Measurements from ENCODE around the gene RMDN3. TPM values are rescaled to one million over a fixed set of nuclear protein-coding genes. Genes with fewer than 3 reads are reported as not detected.

RMDN3 gene
- polyA plus RNA-seq, 1 donor = 79.8 TPM

- H3K4me1 ChIP-seq (ENCODE audit: control insufficient read depth, insufficient read depth, low read length) = peaks cover 4% of the 10 kb centered on the region
- H3K27ac ChIP-seq (ENCODE audit: low read length) = no peak overlapping the region
- no peak overlapping the region for H3K4me3 ChIP-seq (ENCODE audit: low read length)
- no peaks in the 10 kb centered on the region for H3K9me3 ChIP-seq (ENCODE audit: control insufficient read depth, low read depth, low read length)
- WGBS (ENCODE audit: insufficient coverage, low lambda C conversion rate) = 100% methylated on average over 1 of the region's 7 CpGs
- no peak for DNase-seq
- no peaks in the 10 kb centered on the region for H3K27me3 ChIP-seq (ENCODE audit: control insufficient read depth, insufficient read depth, low read length)
- peaks cover 6% of the 10 kb centered on the region for H3K36me3 ChIP-seq (ENCODE audit: control insufficient read depth, insufficient read depth, low read length)
These were observed 57.1 kb downstream of the RMDN3 start for GRCh38 chr15:40697916-40698315.

- Histone ChIP-seq H3K27me3 (ENCODE audit: control insufficient read depth, insufficient read depth, low read length) (no peaks in the 10 kb centered on the region), H3K4me3 (ENCODE audit: low read length) (peak overlapping the region; percentile 87), H3K4me1 (ENCODE audit: control insufficient read depth, insufficient read depth, low read length) (peaks cover 4% of the 10 kb centered on the region), H3K9me3 (ENCODE audit: control insufficient read depth, low read depth, low read length) (no peaks in the 10 kb centered on the region), H3K27ac (ENCODE audit: low read length) (no peak overlapping the region), H3K36me3 (ENCODE audit: control insufficient read depth, insufficient read depth, low read length) (peaks cover 11% of the 10 kb centered on the region)
- 90% methylated on average over 5 of the region's 11 CpGs for WGBS (ENCODE audit: insufficient coverage, low lambda C conversion rate)
- DNase-seq = no peak
These were observed 58.8 kb downstream of the RMDN3 start for GRCh38 chr15:40696228-40696627.

- H3K4me1 ChIP-seq (ENCODE audit: control insufficient read depth, insufficient read depth, low read length) = peaks cover 4% of the 10 kb centered on the region
- peaks cover 8% of the 10 kb centered on the region for H3K36me3 ChIP-seq (ENCODE audit: control insufficient read depth, insufficient read depth, low read length)
- no peak for DNase-seq
- H3K4me3 ChIP-seq (ENCODE audit: low read length) = peak overlapping the region; percentile 87
- peak overlapping the region; percentile 99 for H3K27ac ChIP-seq (ENCODE audit: low read length)
- WGBS (ENCODE audit: insufficient coverage, low lambda C conversion rate) = no CpG with 5 or more reads among the region's 24 CpGs
- no peaks in the 10 kb centered on the region for H3K27me3 ChIP-seq (ENCODE audit: control insufficient read depth, insufficient read depth, low read length)
- no peaks in the 10 kb centered on the region for H3K9me3 ChIP-seq (ENCODE audit: control insufficient read depth, low read depth, low read length)
These were observed 59.6 kb downstream of the RMDN3 start for GRCh38 chr15:40695469-40695890.

GRCh38 chr15:40694688-40695468 is 60.2 kb downstream of the RMDN3 start, which contains the start of gene RAD51:
Gene RAD51, plus strand, starts transcription at chr15:40695174. Its CDS starts 3,585 bp downstream, at chr15:40698759.
- Histone ChIP-seq H3K36me3 (ENCODE audit: control insufficient read depth, insufficient read depth, low read length) (peaks cover 8% of the 10 kb centered on the region), H3K4me3 (ENCODE audit: low read length) (peak within 1 kb of the TSS; percentile 87), H3K27me3 (ENCODE audit: control insufficient read depth, insufficient read depth, low read length) (no peaks in the 10 kb centered on the region), H3K27ac (ENCODE audit: low read length) (peak within 1 kb of the TSS; percentile 99), H3K4me1 (ENCODE audit: control insufficient read depth, insufficient read depth, low read length) (peaks cover 4% of the 10 kb centered on the region), H3K9me3 (ENCODE audit: control insufficient read depth, low read depth, low read length) (no peaks in the 10 kb centered on the region)
- DNase-seq = peak; percentile 94 to 95
- WGBS (ENCODE audit: insufficient coverage, low lambda C conversion rate) = no CpG with 5 or more reads among the region's 81 CpGs

- Histone ChIP-seq H3K27ac (ENCODE audit: low read length) (peak overlapping the region; percentile 99), H3K4me3 (ENCODE audit: low read length) (peak overlapping the region; percentile 87), H3K36me3 (ENCODE audit: control insufficient read depth, insufficient read depth, low read length) (peaks cover 4% of the 10 kb centered on the region), H3K27me3 (ENCODE audit: control insufficient read depth, insufficient read depth, low read length) (no peaks in the 10 kb centered on the region), H3K9me3 (ENCODE audit: control insufficient read depth, low read depth, low read length) (no peaks in the 10 kb centered on the region), H3K4me1 (ENCODE audit: control insufficient read depth, insufficient read depth, low read length) (peaks cover 4% of the 10 kb centered on the region)
- WGBS (ENCODE audit: insufficient coverage, low lambda C conversion rate) = 46% methylated on average over 3 of the region's 31 CpGs
- peak in 1 of 2 donors; percentile 17 for DNase-seq
These were observed 61.0 kb downstream of the RMDN3 start for GRCh38 chr15:40693904-40694687.

GRCh38 chr15:40691737-40692136 is 63.3 kb downstream of the RMDN3 start:
- no peaks in the 10 kb centered on the region for H3K9me3 ChIP-seq (ENCODE audit: control insufficient read depth, low read depth, low read length)
- peaks cover 4% of the 10 kb centered on the region for H3K36me3 ChIP-seq (ENCODE audit: control insufficient read depth, insufficient read depth, low read length)
- no CpG with 5 or more reads among the region's 4 CpGs for WGBS (ENCODE audit: insufficient coverage, low lambda C conversion rate)
- peak overlapping the region; percentile 2 for H3K27ac ChIP-seq (ENCODE audit: low read length)
- peak; percentile 55 to 67 for DNase-seq
- no peaks in the 10 kb centered on the region for H3K27me3 ChIP-seq (ENCODE audit: control insufficient read depth, insufficient read depth, low read length)
- H3K4me3 ChIP-seq (ENCODE audit: low read length) = no peak overlapping the region
- H3K4me1 ChIP-seq (ENCODE audit: control insufficient read depth, insufficient read depth, low read length) = peaks cover 4% of the 10 kb centered on the region

- WGBS (ENCODE audit: insufficient coverage, low lambda C conversion rate) = 63% methylated on average over 2 of the region's 9 CpGs
- H3K9me3 ChIP-seq (ENCODE audit: control insufficient read depth, low read depth, low read length) = no peaks in the 10 kb centered on the region
These were observed 65.9 kb downstream of the RMDN3 start for GRCh38 chr15:40688932-40689799.

More at GRCh38 chr15:40688932-40689799, 65.9 kb downstream of the RMDN3 start:
- H3K4me3 ChIP-seq (ENCODE audit: low read length) = no peak overlapping the region
- peaks cover 4% of the 10 kb centered on the region for H3K4me1 ChIP-seq (ENCODE audit: control insufficient read depth, insufficient read depth, low read length)
- no peaks in the 10 kb centered on the region for H3K27me3 ChIP-seq (ENCODE audit: control insufficient read depth, insufficient read depth, low read length)
- H3K27ac ChIP-seq (ENCODE audit: low read length) = no peak overlapping the region
- peaks cover 4% of the 10 kb centered on the region for H3K36me3 ChIP-seq (ENCODE audit: control insufficient read depth, insufficient read depth, low read length)
- DNase-seq = no peak

Other genes starting within 250 kb of the RMDN3 start
- 36.0 TPM for gene CCDC32, start 190.2 kb downstream of the RMDN3 start, polyA plus RNA-seq
- gene RPUSD2, start 186.0 kb downstream of the RMDN3 start, polyA plus RNA-seq = 9.9 TPM
- gene KNL1, start 161.0 kb downstream of the RMDN3 start, polyA plus RNA-seq = 9.8 TPM
- gene RAD51, start 60.1 kb downstream of the RMDN3 start, polyA plus RNA-seq = 8.1 TPM
- gene GCHFR, start 8.8 kb upstream of the RMDN3 start, polyA plus RNA-seq = 182 TPM
- 5.4 TPM for gene C15orf62, start 14.7 kb upstream of the RMDN3 start, polyA plus RNA-seq
- 25.6 TPM for gene ZFYVE19, start 51.8 kb upstream of the RMDN3 start, polyA plus RNA-seq
- 40.9 TPM for gene DNAJC17, start 52.2 kb upstream of the RMDN3 start, polyA plus RNA-seq
- gene PPP1R14D, start 73.5 kb upstream of the RMDN3 start, polyA plus RNA-seq = 14.0 TPM
- 166 TPM for gene SPINT1, start 88.8 kb upstream of the RMDN3 start, polyA plus RNA-seq
- gene RHOV, start 119.0 kb upstream of the RMDN3 start, polyA plus RNA-seq = 0.54 TPM
- gene VPS18, start 139.2 kb upstream of the RMDN3 start, polyA plus RNA-seq = 19.5 TPM
- gene DLL4, start 174.1 kb upstream of the RMDN3 start, polyA plus RNA-seq = 12.3 TPM
- gene CHAC1, start 198.2 kb upstream of the RMDN3 start, polyA plus RNA-seq = 1.4 TPM

All from large intestine (tissue), 3 donors.